OCI-LY1 (cell line): ENCODE data around the gene DGKG.

Experiments used
- EZH2 ChIP-seq: fragments of 200-600 bp; sonication (generic), shearing (Covaris generic); IDR thresholded peaks from 2 replicates; pipeline ENCODE4 v1.8.0; 2017; ENCODE audit warnings: borderline replicate concordance, mixed run types, mild to moderate bottlenecking, antibody characterized with exemption, low read length, moderate library complexity, mixed read lengths
- TF ChIP-seq, protein P1 (sequence below): fragments of 200-600 bp; sonication (generic), shearing (Covaris generic); IDR thresholded peaks from 2 replicates; pipeline ENCODE4 v1.5.1; 2017; ENCODE audit warnings: mild to moderate bottlenecking, antibody characterized with exemption, low read length, moderate library complexity, mixed read lengths

GRCh38 chr3:186207515-186207914 lies 154.5 kb downstream of the DGKG start:
- TF ChIP-seq, protein P1, sequence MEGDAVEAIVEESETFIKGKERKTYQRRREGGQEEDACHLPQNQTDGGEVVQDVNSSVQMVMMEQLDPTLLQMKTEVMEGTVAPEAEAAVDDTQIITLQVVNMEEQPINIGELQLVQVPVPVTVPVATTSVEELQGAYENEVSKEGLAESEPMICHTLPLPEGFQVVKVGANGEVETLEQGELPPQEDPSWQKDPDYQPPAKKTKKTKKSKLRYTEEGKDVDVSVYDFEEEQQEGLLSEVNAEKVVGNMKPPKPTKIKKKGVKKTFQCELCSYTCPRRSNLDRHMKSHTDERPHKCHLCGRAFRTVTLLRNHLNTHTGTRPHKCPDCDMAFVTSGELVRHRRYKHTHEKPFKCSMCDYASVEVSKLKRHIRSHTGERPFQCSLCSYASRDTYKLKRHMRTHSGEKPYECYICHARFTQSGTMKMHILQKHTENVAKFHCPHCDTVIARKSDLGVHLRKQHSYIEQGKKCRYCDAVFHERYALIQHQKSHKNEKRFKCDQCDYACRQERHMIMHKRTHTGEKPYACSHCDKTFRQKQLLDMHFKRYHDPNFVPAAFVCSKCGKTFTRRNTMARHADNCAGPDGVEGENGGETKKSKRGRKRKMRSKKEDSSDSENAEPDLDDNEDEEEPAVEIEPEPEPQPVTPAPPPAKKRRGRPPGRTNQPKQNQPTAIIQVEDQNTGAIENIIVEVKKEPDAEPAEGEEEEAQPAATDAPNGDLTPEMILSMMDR: no peak
- TF ChIP-seq EZH2: no peak
